GM19240 (cell line): ENCODE results near the gene PLEKHA6.

Source experiments
- DNase-seq: peaks from one replicate; pipeline ENCODE4 v3.0.0; 2011; ENCODE audit warnings: low spot score; ENCODE audit not compliant: insufficient read length

PLEKHA6 gene

DNA sequence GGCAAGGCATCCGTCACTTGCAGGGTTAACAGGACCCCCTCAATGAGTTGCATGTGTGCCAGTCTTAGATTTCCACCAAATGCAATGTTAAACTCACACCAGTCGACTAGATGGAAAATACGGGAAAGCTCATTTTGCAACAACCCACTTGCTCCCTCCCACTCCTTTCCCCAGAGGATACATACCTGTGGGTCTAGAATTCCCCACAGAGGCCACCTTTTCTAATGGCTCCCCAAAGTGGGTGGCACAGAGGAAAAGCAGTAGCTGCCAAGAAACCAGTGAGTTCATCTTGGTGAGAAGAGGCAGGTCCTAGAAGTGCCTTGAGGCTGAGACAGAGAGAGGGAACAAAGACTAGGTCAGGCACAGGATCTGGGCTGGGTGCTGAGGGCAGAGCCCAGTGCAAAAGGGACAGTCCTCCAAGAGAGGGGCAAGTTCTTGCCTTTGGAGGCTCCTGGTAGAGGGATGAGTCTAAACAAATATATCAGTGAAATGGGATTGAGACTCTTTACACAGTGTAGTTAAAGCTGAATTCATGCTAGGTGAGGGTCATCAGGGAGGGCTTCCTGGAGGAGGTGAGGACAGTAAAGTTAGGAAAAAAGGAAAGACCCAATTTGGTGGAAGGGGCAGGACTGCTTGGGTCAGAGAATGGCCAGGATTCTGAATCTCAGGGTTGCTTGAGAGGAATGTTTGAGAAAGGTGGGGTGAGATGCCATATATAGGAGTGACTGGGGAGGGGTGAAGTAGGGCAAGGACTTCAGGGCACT is 167.0 kb downstream of the PLEKHA6 start:
- DNase-seq = no peak

DNA sequence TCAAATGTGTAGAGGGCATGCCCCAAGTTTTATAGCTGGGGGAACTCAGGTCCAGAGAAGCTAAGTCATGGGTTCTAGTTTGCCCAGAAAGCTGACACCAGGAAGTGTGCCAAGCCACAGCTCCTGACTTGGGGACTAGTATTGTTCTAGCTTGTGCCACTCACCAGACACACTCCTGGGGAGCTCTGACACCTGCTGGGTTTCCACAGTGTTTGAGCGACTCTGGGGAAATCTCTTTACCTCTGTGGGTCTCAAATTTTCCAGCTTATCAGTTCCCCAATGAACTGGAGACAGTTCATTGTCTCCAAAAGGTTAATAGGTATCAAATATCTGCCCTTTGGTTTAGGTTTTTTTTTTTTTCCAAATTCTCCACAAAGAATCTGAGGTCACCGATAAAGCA is 167.7 kb downstream of the PLEKHA6 start:
- DNase-seq = no peak

DNA sequence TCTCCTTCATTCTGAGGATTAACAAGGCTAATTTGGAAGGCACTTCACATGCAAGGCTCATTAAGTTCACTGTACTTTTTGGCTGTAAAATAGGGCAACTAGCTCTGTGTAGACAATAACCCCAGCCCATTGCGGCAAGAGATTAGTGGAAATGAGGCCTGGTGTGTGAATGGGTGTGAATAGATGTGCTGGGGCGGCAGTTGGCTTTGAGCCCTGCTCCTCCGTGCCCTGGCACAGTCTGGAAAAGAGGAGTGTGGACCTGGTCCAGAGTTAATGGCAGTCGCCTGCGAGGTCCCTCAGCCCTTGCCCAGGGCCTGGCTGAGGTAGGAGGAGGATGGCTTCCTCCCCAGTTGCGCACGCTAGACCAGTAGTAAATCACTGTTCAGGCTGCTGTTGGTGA is 168.3 kb downstream of the PLEKHA6 start:
- DNase-seq = no peak

DNA sequence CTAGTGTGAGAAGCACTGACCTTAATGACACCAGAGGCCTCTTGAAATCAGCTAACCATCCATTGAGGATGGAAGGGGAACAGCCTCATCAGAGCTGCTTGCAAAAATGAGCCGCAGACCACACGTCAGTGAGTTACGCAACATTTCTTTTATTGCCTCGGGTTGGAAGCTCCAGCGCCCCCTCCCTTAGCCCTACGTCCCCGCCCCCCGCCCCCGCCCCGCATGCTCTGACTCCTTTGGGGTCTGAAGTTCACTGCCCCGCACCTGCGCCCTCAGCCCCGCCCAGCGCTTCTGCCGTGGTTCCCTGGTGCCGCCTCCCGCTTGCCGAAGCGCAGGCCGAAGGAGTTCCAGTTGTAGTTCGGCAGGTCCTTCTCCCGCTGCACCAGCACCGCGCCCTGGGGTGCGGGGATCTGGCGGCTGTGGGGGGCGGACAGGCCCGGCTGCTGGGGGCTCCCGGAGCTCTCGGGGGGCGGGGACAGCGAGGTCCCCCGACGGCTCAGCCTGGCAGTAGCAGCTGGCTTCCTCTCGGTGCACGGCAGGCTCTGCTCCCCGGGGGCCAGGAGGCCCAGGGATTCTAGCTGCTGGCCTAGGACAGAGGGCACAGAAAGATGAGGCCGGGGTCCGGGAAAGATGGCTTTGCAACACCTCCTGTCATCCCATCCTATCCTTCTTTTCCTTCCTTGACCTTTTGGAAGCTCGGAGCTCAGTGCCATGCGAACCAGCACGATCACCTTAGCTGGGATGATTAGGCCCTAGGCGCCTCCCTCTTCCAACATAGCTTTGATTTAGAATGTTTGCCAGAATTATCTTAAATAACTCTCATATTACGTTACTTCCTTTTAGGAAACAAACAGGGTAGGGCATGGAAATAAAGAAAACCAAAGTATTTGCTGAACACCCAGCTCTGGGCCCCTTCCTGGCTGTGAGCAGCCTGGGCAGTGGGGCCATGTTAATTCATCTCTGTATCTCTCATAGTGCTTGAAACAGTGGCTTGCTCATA is 169.2 kb downstream of the PLEKHA6 start:
- no peak for DNase-seq

GRCh38 chr1:204188959-204189639 is 170.6 kb downstream of the PLEKHA6 start:
- no peak for DNase-seq

- no peak for DNase-seq
Measured at GRCh38 chr1:204186597-204186996, 173.1 kb downstream of the PLEKHA6 start.

- no peak for DNase-seq
Measured at GRCh38 chr1:204181116-204181515, 178.6 kb downstream of the PLEKHA6 start.

DNA sequence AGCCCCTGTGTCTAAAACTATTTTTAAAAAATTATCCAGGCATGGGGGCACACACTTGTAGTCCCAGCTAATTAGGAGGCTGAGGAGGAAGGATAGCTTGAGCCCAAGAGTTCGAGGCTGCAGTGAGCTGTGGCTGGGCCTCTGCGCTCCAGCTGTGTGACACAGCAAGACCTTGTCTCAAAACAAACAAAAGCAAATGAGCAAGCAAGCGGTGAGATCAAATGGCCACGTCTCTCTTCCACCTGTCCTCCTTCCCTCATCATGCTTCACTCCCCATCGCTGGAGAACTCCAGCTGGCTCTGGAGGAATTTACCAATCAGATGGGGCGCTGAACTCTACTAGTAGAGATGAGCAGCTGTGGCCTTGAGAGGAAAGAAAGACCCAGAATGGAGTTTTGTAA is 179.6 kb downstream of the PLEKHA6 start:
- DNase-seq = no peak

DNA sequence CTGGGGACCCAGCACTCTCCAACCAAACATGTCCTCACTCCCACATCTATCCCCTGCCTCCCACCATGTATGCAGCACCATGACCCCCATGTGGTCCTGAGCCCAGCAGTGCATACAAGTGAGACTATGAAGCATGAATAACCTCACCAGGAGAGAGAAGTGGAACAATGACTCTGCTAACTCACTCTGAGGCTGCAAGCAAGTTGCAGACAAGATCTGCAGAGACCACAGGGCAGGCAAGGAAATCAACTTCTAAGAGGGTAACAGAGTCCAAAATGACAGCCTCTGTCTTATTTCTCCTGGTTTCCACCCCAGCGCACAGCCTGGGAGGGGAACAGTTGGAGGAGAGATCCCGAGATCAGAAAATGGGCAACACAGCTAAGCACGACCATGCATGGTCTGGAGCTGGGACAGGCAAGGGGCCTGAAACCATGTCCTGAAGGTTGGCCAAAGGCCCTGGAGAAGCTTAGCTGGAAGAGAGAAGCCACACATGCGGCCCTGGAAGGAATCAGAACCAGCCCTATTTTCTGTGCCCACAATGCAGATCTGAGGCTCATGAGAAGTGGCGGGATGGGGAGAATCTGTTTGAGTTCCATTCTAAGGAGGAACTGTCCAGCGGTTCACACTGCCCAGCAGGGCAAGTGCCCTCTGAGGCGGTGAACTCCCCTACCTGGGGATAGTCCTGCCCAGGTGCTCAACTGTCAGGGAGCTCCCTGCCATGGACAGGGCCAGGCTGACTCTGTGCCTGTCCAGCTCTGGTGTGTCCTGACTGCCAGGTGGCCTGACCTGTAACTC is 181.0 kb downstream of the PLEKHA6 start:
- no peak for DNase-seq

DNA sequence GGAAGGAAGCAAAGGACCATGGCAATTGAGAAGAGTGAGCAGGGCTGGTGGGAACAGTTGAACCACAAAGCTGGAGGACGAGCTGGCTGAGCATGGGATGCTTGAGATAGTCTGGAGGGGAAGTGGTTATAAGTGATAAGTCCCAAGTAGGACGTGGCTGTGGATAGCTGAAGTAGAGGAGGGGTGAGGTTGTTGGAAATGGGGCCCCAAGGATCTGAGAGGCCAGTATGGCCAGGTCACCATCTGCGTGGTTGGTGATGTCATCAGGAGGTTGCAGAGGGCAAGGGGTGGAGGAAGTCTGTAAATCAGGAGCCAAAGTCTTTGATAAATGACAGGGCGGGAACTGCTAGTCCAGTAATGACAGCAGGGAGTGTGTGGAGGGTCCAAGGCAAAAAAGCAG is 182.6 kb downstream of the PLEKHA6 start:
- no peak for DNase-seq

DNA sequence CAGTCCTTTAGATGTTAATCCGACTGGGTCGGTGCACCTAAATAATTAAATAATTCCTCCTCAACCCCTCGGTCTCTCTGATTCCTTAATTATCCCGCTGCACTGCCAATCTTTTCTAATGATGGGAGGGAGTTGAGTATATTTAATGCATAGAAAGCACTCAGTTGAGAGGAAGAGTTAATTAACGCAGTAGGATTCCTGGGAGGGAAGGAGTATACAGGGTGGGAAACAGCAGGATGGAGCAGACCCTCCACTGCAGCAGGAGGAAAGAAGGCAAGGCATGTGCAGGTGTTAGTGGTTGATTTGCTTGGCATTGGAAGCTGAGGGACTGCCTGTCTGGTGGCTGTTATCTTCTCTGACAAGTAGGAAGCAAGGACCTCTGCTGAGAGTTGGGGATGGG is 183.7 kb downstream of the PLEKHA6 start:
- no peak for DNase-seq

GRCh38 chr1:204174958-204175357 is 184.8 kb downstream of the PLEKHA6 start:
- no peak for DNase-seq

- DNase-seq = no peak
Measured at GRCh38 chr1:204172404-204173029, 187.2 kb downstream of the PLEKHA6 start.

GRCh38 chr1:204171751-204172178 is 188.0 kb downstream of the PLEKHA6 start:
- DNase-seq = no peak

DNA sequence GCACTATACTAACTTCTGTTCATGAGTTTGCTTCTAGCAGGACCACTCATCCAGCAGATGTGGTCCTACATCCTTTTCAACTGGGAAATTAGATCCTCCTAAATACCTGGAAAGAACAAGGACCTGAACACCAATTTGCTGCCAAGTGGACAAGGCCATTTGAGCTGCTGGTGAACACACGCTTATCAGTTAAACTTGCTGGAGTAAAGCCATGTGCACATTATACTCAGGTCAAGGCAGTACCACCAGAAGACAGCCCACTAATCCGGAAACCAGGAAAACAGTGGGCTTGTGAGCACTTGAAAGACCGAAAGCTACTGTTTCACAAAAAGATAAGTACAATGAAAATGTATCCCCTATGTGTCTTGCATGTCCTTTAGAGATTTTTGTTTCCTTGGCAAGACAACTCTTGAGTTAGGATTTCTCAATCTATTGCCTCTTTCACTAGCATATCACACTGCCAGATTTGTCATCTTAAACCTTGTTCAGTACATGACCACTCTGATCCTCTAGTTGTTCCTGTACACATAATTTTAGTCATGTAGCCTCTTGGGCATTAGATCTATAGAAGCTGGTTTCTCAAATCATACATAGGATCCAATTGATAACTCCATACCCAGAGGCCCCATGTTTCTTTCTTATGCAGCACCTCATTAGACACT is 189.1 kb downstream of the PLEKHA6 start:
- no peak for DNase-seq

- DNase-seq = no peak
Measured at GRCh38 chr1:204169858-204170257, 189.9 kb downstream of the PLEKHA6 start.
